Natural killer cell (primary cell): Measurements from ENCODE around the gene GMNN. TPM values are rescaled to one million over a fixed set of nuclear protein-coding genes. Genes with fewer than 3 reads are reported as not detected.

Experiments
- ATAC-seq, 3 donors: fragments of 150-1000 bp in 2 of 3; fragments of 200-7000 bp in 1 of 3; cut with Tn5 transposase; 1 replicate in 1 of 3; 2 replicates in 2 of 3; pipeline ENCODE4 v1.10.0; 2021; ENCODE audit warnings: mild to moderate bottlenecking in 2 of 3, moderate library complexity in 2 of 3
- DNase-seq, 2 donors: peaks; one replicate each; pipeline versions ENCODE4 v3.0.0 to v3.0.0-alpha.2; 2013 to 2021; ENCODE audit warnings: mixed read lengths in 1 of 2
- H3K27ac ChIP-seq: one replicate; pipeline ENCODE4 v1.5.1; 2013; ENCODE audit warnings: mild to moderate bottlenecking, low read length
- H3K27me3 ChIP-seq: one replicate; pipeline ENCODE4 v1.6.1; 2013; ENCODE audit warnings: low read length; ENCODE audit not compliant: control insufficient read depth, insufficient read depth
- H3K36me3 ChIP-seq: one replicate; pipeline ENCODE4 v1.6.1; 2013; ENCODE audit warnings: low read length; ENCODE audit not compliant: control insufficient read depth, insufficient read depth
- H3K4me1 ChIP-seq: one replicate; pipeline ENCODE4 v1.6.1; 2013; ENCODE audit warnings: low read length; ENCODE audit not compliant: control insufficient read depth, insufficient read depth
- H3K4me3 ChIP-seq: one replicate; pipeline ENCODE4 v1.5.1; 2013; ENCODE audit warnings: low read length
- H3K9me3 ChIP-seq: one replicate; pipeline ENCODE4 v1.6.1; 2013; ENCODE audit warnings: low read length; ENCODE audit not compliant: control insufficient read depth, insufficient read depth
- H3K27ac Mint-ChIP-seq, 2 donors: one replicate each; pipeline ENCODE4 v1.8.0; 2022; ENCODE audit warnings: mild to moderate bottlenecking in 2 of 2, mixed read lengths in 2 of 2, moderate library complexity in 1 of 2
- H3K27me3 Mint-ChIP-seq, 2 donors: one replicate each; pipeline ENCODE4 v1.8.0; 2022; ENCODE audit warnings: low read depth in 2 of 2, mixed read lengths in 2 of 2
- H3K36me3 Mint-ChIP-seq: one replicate; pipeline ENCODE4 v1.8.0; 2022; ENCODE audit warnings: mixed read lengths
- H3K4me1 Mint-ChIP-seq, 2 donors: one replicate each; pipeline ENCODE4 v1.8.0; 2022; ENCODE audit warnings: mixed read lengths in 2 of 2
- H3K4me3 Mint-ChIP-seq: one replicate; pipeline ENCODE4 v1.8.0; 2022; ENCODE audit warnings: mild to moderate bottlenecking, moderate library complexity, mixed read lengths
- H3K9me3 Mint-ChIP-seq, 2 donors: one replicate each; pipeline ENCODE4 v1.8.0; 2022; ENCODE audit warnings: mixed read lengths in 2 of 2
- CTCF ChIP-seq: fragments of 200-600 bp; IDR thresholded peaks from one replicate; pipeline ENCODE4 v1.8.0; 2022; ENCODE audit warnings: antibody characterized with exemption
- WGBS: methylation state at CpG from one replicate; pipeline ENCODE4 v1.1.7; 2013; ENCODE audit warnings: missing lambda C conversion rate; ENCODE audit not compliant: insufficient coverage; 5-methylcytosine and 5-hydroxymethylcytosine counted together
- intact Hi-C: fragments of 100-400 bp; cut with micrococcal nuclease; formaldehyde crosslinking; loops from one replicate; pipeline ENCODE4 v1.14.2; 2022
- total RNA-seq, 4 donors: library from RNA; stranded (reverse); fragments of 120-200 nt in 1 of 4; gene quantifications; one replicate each; pipeline versions ENCODE4 v1.2.3 to v1.2.4, GENCODE V29; 2013 to 2022

The GMNN gene
- total RNA-seq, 3 donors from 2014 or later (not counting 1 experiment from before 2014, with no cell fraction given) = 11.0 to 23.7 (median 17.8) TPM

GRCh38 chr6:24755279-24755678 is 19.5 kb upstream of the GMNN start:
- no peaks in the 10 kb centered on the region for H3K4me1 ChIP-seq
- H3K27me3 ChIP-seq = no peaks in the 10 kb centered on the region
- Mint-ChIP-seq H3K27ac (no peak overlapping the region), H3K4me1 (no peaks in the 10 kb centered on the region), H3K36me3 (no peaks in the 10 kb centered on the region), H3K27me3 (peaks cover 5 to 22% of the 10 kb centered on the region in 2 donors), H3K4me3 (no peak overlapping the region), H3K9me3 (no peaks in the 10 kb centered on the region)
- TF ChIP-seq CTCF = no peak
- DNase-seq (no peak), ATAC-seq (no peak)
- intact Hi-C loops = no loop called here
- no peak overlapping the region for H3K27ac ChIP-seq
- no peak overlapping the region for H3K4me3 ChIP-seq
- no peaks in the 10 kb centered on the region for H3K9me3 ChIP-seq
- no peaks in the 10 kb centered on the region for H3K36me3 ChIP-seq

GRCh38 chr6:24757611-24758010 is 17.1 kb upstream of the GMNN start:
- Histone ChIP-seq H3K4me1 (no peaks in the 10 kb centered on the region), H3K4me3 (no peak overlapping the region), H3K27ac (no peak overlapping the region), H3K9me3 (no peaks in the 10 kb centered on the region), H3K36me3 (no peaks in the 10 kb centered on the region), H3K27me3 (no peaks in the 10 kb centered on the region)
- H3K27ac Mint-ChIP-seq = peak overlapping the region in 1 of 2 donors; percentile 7
- intact Hi-C loops = no loop called here
- DNase-seq (no peak), ATAC-seq (no peak)
- H3K36me3 Mint-ChIP-seq = no peaks in the 10 kb centered on the region
- H3K4me1 Mint-ChIP-seq = no peaks in the 10 kb centered on the region
- H3K27me3 Mint-ChIP-seq = peaks cover 0 to 12% of the 10 kb centered on the region in 2 donors
- H3K9me3 Mint-ChIP-seq = no peaks in the 10 kb centered on the region
- no peak overlapping the region for H3K4me3 Mint-ChIP-seq
- 71% methylated on average over 6 of the region's 6 CpGs for WGBS
- TF ChIP-seq CTCF = no peak

GRCh38 chr6:24759718-24760117 is 15.0 kb upstream of the GMNN start:
- no peak for TF ChIP-seq CTCF
- Histone ChIP-seq H3K4me1 (no peaks in the 10 kb centered on the region), H3K27ac (no peak overlapping the region), H3K36me3 (no peaks in the 10 kb centered on the region), H3K4me3 (no peak overlapping the region), H3K27me3 (no peaks in the 10 kb centered on the region), H3K9me3 (no peaks in the 10 kb centered on the region)
- H3K27me3 Mint-ChIP-seq = no peaks in the 10 kb centered on the region
- no peak overlapping the region for H3K27ac Mint-ChIP-seq
- DNase-seq (no peak), ATAC-seq (no peak)
- WGBS = 97% methylated on average over 3 of the region's 3 CpGs
- H3K36me3 Mint-ChIP-seq = no peaks in the 10 kb centered on the region
- H3K4me3 Mint-ChIP-seq = no peak overlapping the region
- no peaks in the 10 kb centered on the region for H3K9me3 Mint-ChIP-seq
- intact Hi-C loops = no loop called here
- no peaks in the 10 kb centered on the region for H3K4me1 Mint-ChIP-seq

GRCh38 chr6:24760210-24760609 is 14.5 kb upstream of the GMNN start:
- Histone ChIP-seq H3K4me3 (no peak overlapping the region), H3K4me1 (no peaks in the 10 kb centered on the region), H3K27ac (no peak overlapping the region), H3K27me3 (no peaks in the 10 kb centered on the region), H3K36me3 (no peaks in the 10 kb centered on the region), H3K9me3 (no peaks in the 10 kb centered on the region)
- TF ChIP-seq CTCF = no peak
- Mint-ChIP-seq H3K4me1 (no peaks in the 10 kb centered on the region), H3K4me3 (no peak overlapping the region), H3K27me3 (no peaks in the 10 kb centered on the region), H3K36me3 (no peaks in the 10 kb centered on the region), H3K27ac (no peak overlapping the region), H3K9me3 (no peaks in the 10 kb centered on the region)
- no peak for ATAC-seq
- intact Hi-C loops = no loop called here
- no peak for DNase-seq
- WGBS = 93% methylated on average over 5 of the region's 5 CpGs
